ENCODE data around the gene RNF148. TPM values are rescaled to one million over a fixed set of nuclear protein-coding genes. Genes with fewer than 3 reads are reported as not detected.

Gene RNF148
- polyA plus RNA-seq, 3 donors: not detected

GRCh38 chr7:122717356-122718089 lies 14.8 kb upstream of the RNF148 start:
- 100% methylated on average over 1 of the region's 6 CpGs for WGBS (ENCODE audit: insufficient coverage)
- DNase-seq: no peak
- H3K36me3 Mint-ChIP-seq: no peaks in the 10 kb centered on the region
- no peak overlapping the region for H3K4me3 Mint-ChIP-seq
- H3K27ac Mint-ChIP-seq: no peak overlapping the region
- no peaks in the 10 kb centered on the region for H3K27me3 Mint-ChIP-seq (ENCODE audit: low read depth in 3 of 3)
- Histone ChIP-seq H3K36me3 (replicated peaks in 1 of 2; ENCODE audit: control insufficient read depth in 1 of 2, insufficient read depth in 2 of 2, low read length in 2 of 2) (no peaks in the 10 kb centered on the region), H3K27me3 (ENCODE audit: control insufficient read depth in 2 of 2, insufficient read depth in 2 of 2, low read length in 2 of 2) (no peaks in the 10 kb centered on the region), H3K4me2 (replicated peaks; ENCODE audit: extremely low read depth, low read length, poor library complexity, severe bottlenecking) (no peak overlapping the region), H3K4me1 (ENCODE audit: control insufficient read depth in 1 of 2, insufficient read depth in 2 of 2, low read length in 2 of 2) (no peaks in the 10 kb centered on the region), H3K27ac (ENCODE audit: low read depth in 1 of 2, low read length in 2 of 2) (no peak overlapping the region), H3K9ac (ENCODE audit: insufficient read depth, low read length, poor library complexity, severe bottlenecking) (no peak overlapping the region), H3K79me2 (ENCODE audit: insufficient read depth, low read length) (no peaks in the 10 kb centered on the region), H4K20me1 (ENCODE audit: insufficient read depth, low read length) (no peaks in the 10 kb centered on the region), H3K9me3 (replicated peaks in 1 of 2; ENCODE audit: control insufficient read depth in 1 of 2, insufficient read depth in 1 of 2, low read length in 2 of 2) (peaks cover 0 to 5% of the 10 kb centered on the region in 2 donors), H3K4me3 (replicated peaks in 1 of 3; ENCODE audit: low read depth in 2 of 3, low read length in 3 of 3) (no peak overlapping the region), H2AFZ (ENCODE audit: insufficient read depth, low read depth, low read length, poor library complexity, severe bottlenecking) (no peak overlapping the region)
- H3K9me3 Mint-ChIP-seq: peaks cover 0 to 8% (median 3%) of the 10 kb centered on the region in 7 donors
- no peak for TF ChIP-seq CTCF (IDR thresholded peaks at IDR 0.05)
- no peaks in the 10 kb centered on the region for H3K4me1 Mint-ChIP-seq
- intact Hi-C loops (cut with micrococcal nuclease): no loop called here

GRCh38 chr7:122715183-122715582 lies 12.5 kb upstream of the RNF148 start:
- Mint-ChIP-seq H3K27ac (no peak overlapping the region), H3K27me3 (ENCODE audit: low read depth in 3 of 3) (no peaks in the 10 kb centered on the region), H3K4me3 (no peak overlapping the region), H3K9me3 (peaks cover 0 to 8% (median 2%) of the 10 kb centered on the region in 7 donors), H3K36me3 (no peaks in the 10 kb centered on the region), H3K4me1 (no peaks in the 10 kb centered on the region)
- H2AFZ ChIP-seq (ENCODE audit: insufficient read depth, low read depth, low read length, poor library complexity, severe bottlenecking): no peak overlapping the region
- H3K79me2 ChIP-seq (ENCODE audit: insufficient read depth, low read length): no peaks in the 10 kb centered on the region
- no peak for TF ChIP-seq CTCF (IDR thresholded peaks at IDR 0.05)
- no peaks in the 10 kb centered on the region for H3K4me1 ChIP-seq (ENCODE audit: control insufficient read depth in 1 of 2, insufficient read depth in 2 of 2, low read length in 2 of 2)
- H3K27me3 ChIP-seq (ENCODE audit: control insufficient read depth in 2 of 2, insufficient read depth in 2 of 2, low read length in 2 of 2): no peaks in the 10 kb centered on the region
- peaks cover 0 to 5% of the 10 kb centered on the region in 2 donors for H3K9me3 ChIP-seq (replicated peaks in 1 of 2; ENCODE audit: control insufficient read depth in 1 of 2, insufficient read depth in 1 of 2, low read length in 2 of 2)
- no peak for DNase-seq
- H4K20me1 ChIP-seq (ENCODE audit: insufficient read depth, low read length): no peaks in the 10 kb centered on the region
- H3K9ac ChIP-seq (ENCODE audit: insufficient read depth, low read length, poor library complexity, severe bottlenecking): no peak overlapping the region
- H3K27ac ChIP-seq (ENCODE audit: low read depth in 1 of 2, low read length in 2 of 2): no peak overlapping the region
- H3K4me2 ChIP-seq (replicated peaks; ENCODE audit: extremely low read depth, low read length, poor library complexity, severe bottlenecking): no peak overlapping the region
- H3K4me3 ChIP-seq (replicated peaks in 1 of 3; ENCODE audit: low read depth in 2 of 3, low read length in 3 of 3): no peak overlapping the region
- intact Hi-C loops (cut with micrococcal nuclease): no loop called here
- 80% methylated on average over 1 of the region's 3 CpGs for WGBS (ENCODE audit: insufficient coverage)
- no peaks in the 10 kb centered on the region for H3K36me3 ChIP-seq (replicated peaks in 1 of 2; ENCODE audit: control insufficient read depth in 1 of 2, insufficient read depth in 2 of 2, low read length in 2 of 2)

All from CD14-positive monocyte (primary cell).